ENCODE results near the gene CHRNA4.
"Not testable (repeated sequence)": the region's sequence is repeated elsewhere in the genome, so short reads cannot be mapped to it uniquely, and the experiment has no call there.

The CHRNA4 gene

GRCh38 chr20:63347950-63348827 is 13.0 kb downstream of the CHRNA4 start:
- DNase-seq = no peak

GRCh38 chr20:63347081-63347741 is 13.9 kb downstream of the CHRNA4 start:
- DNase-seq = no peak

- DNase-seq = no peak
Measured at GRCh38 chr20:63346131-63347080, 14.7 kb downstream of the CHRNA4 start.

GRCh38 chr20:63345328-63346100 is 15.6 kb downstream of the CHRNA4 start:
- no peak for DNase-seq

- DNase-seq = no peak
Measured at GRCh38 chr20:63344616-63345327, 16.4 kb downstream of the CHRNA4 start.

GRCh38 chr20:63343460-63344445 is 17.4 kb downstream of the CHRNA4 start:
- DNase-seq = no peak

- no peak for DNase-seq
Measured at GRCh38 chr20:63342561-63343459, 18.3 kb downstream of the CHRNA4 start.

- DNase-seq = not testable (repeated sequence)
Measured at GRCh38 chr20:63340158-63340688, 20.9 kb downstream of the CHRNA4 start.

GRCh38 chr20:63339154-63340094 is 21.7 kb downstream of the CHRNA4 start:
- not testable (repeated sequence) for DNase-seq

- DNase-seq = no peak
Measured at GRCh38 chr20:63337786-63338420, 23.2 kb downstream of the CHRNA4 start.

- no peak for DNase-seq
Measured at GRCh38 chr20:63336232-63336752, 24.9 kb downstream of the CHRNA4 start.

GRCh38 chr20:63335711-63336110 is 25.4 kb downstream of the CHRNA4 start:
- no peak for DNase-seq

- not testable (repeated sequence) for DNase-seq
Measured at GRCh38 chr20:63335060-63335459, 26.1 kb downstream of the CHRNA4 start.

GRCh38 chr20:63334356-63334755 is 26.8 kb downstream of the CHRNA4 start:
- no peak for DNase-seq

- no peak for DNase-seq
Measured at GRCh38 chr20:63333241-63333836, 27.8 kb downstream of the CHRNA4 start.

- DNase-seq = no peak
Measured at GRCh38 chr20:63332488-63333240, 28.5 kb downstream of the CHRNA4 start.
